Testis (tissue), 2 donors: ENCODE measurements around the gene ZFP36L2.

ENCODE experiments used
- CTCF ChIP-seq, 3 experiments: fragments of 450-650 bp in 2 of 3; fragments of 200-600 bp in 1 of 3; sonication (generic) in 1 of 3; IDR thresholded peaks; one replicate each; pipeline ENCODE4 v1.5.1; 2016 to 2019; ENCODE audit warnings: antibody characterized with exemption in 3 of 3, mild to moderate bottlenecking in 2 of 3, moderate library complexity in 1 of 3
- POLR2A ChIP-seq: fragments of 450-650 bp; IDR thresholded peaks from one replicate; pipeline ENCODE4 v1.6.1; 2017; ENCODE audit warnings: antibody characterized with exemption, mild to moderate bottlenecking, moderate library complexity

GRCh38 chr2:43197588-43197896, 28.9 kb downstream of the ZFP36L2 start:
- no peak for TF ChIP-seq CTCF (IDR thresholded peaks at IDR 0.05)
- TF ChIP-seq POLR2A, result no peak
